Gastrocnemius medialis (tissue), 4 donors: ENCODE measurements around the gene GGA1.

Experiments used
- POLR2A ChIP-seq, 2 donors: fragments of 450-650 bp; IDR thresholded peaks; one replicate each; pipeline ENCODE4 v1.6.1; 2017; ENCODE audit warnings: antibody characterized with exemption in 2 of 2, mild to moderate bottlenecking in 2 of 2, moderate library complexity in 2 of 2
- TF ChIP-seq, protein P1 (sequence below), 5 experiments: fragments of 450-650 bp in 3 of 5; fragments of 200-600 bp in 2 of 5; sonication (generic) in 2 of 5; IDR thresholded peaks in 4 of 5; conservative IDR thresholded peaks in 1 of 5; 1 replicate in 4 of 5; 2 replicates in 1 of 5; pipeline ENCODE4 v1.5.1; 2016 to 2019; ENCODE audit warnings: antibody characterized with exemption in 5 of 5, mild to moderate bottlenecking in 3 of 5, moderate library complexity in 3 of 5

DNA sequence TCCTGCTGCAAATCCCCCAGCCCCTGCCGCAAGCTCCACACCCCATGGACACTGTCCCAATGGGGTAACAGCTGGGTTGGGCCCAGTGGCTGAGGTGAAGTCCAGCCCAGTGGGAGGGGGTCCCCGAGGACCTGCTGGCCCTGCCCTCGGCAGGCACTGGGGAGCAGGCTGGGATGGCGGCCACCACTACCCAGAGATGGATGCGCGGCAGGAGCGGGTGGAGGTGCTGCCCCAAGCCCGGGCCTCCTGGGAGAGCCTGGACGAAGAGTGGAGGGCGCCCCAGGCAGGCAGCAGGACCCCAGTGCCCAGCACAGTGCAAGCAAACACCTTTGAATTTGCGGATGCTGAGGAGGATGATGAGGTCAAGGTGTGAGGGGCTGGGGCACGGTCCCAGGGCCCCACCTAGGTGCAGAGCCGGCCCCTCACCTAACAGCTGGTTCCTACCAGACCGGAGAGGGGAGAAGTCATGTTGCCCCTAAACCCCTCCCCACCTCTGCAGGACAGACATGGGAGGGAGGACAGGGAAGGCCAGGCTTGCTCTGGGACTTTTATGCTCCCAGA is 40.1 kb upstream of the GGA1 start:
- TF ChIP-seq, protein P1, sequence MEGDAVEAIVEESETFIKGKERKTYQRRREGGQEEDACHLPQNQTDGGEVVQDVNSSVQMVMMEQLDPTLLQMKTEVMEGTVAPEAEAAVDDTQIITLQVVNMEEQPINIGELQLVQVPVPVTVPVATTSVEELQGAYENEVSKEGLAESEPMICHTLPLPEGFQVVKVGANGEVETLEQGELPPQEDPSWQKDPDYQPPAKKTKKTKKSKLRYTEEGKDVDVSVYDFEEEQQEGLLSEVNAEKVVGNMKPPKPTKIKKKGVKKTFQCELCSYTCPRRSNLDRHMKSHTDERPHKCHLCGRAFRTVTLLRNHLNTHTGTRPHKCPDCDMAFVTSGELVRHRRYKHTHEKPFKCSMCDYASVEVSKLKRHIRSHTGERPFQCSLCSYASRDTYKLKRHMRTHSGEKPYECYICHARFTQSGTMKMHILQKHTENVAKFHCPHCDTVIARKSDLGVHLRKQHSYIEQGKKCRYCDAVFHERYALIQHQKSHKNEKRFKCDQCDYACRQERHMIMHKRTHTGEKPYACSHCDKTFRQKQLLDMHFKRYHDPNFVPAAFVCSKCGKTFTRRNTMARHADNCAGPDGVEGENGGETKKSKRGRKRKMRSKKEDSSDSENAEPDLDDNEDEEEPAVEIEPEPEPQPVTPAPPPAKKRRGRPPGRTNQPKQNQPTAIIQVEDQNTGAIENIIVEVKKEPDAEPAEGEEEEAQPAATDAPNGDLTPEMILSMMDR (IDR thresholded peaks at IDR 0.05 in 4 of 5, conservative IDR thresholded peaks at IDR 0.05 in 1 of 5) = no peak
- no peak for TF ChIP-seq POLR2A (IDR thresholded peaks at IDR 0.05)
